K562 (cell line): Measurements from ENCODE around the gene SPINK4. TPM values are rescaled to one million over a fixed set of nuclear protein-coding genes. Genes with fewer than 3 reads are reported as not detected.

Experiments
- ATF2 ChIP-seq: sonication (generic); formaldehyde crosslinking; IDR thresholded peaks from 2 replicates; pipeline ENCODE4 v1.8.1; 2022; ENCODE audit warnings: missing genetic modification reagents
- BCLAF1 ChIP-seq, 2 experiments: fragments of 450-650 bp in 1 of 2; IDR thresholded peaks; 2 replicates each; pipeline ENCODE4 v1.6.1; 2011 to 2017; ENCODE audit warnings: low read depth in 2 of 2, antibody characterized with exemption in 1 of 2, borderline replicate concordance in 1 of 2, low read length in 1 of 2, mild to moderate bottlenecking in 1 of 2, mixed read lengths in 1 of 2; ENCODE audit not compliant: control insufficient read depth in 1 of 2
- CHD4 ChIP-seq: fragments of 200-600 bp; sonication (generic); IDR thresholded peaks from 3 replicates; pipeline ENCODE4 v1.6.1; 2012; ENCODE audit warnings: low read depth, mild to moderate bottlenecking, mixed read lengths, low read length, inconsistent platforms; ENCODE audit not compliant: insufficient read depth, insufficient replicate concordance, poor library complexity, severe bottlenecking
- CTBP1 ChIP-seq: fragments of 450-650 bp; IDR thresholded peaks from 2 replicates; pipeline ENCODE4 v1.6.1; 2016; ENCODE audit warnings: borderline replicate concordance
- FOXJ2 ChIP-seq: fragments of 200-800 bp; sonication (Bioruptor generic); IDR thresholded peaks from 2 replicates; pipeline ENCODE4 v1.6.1; 2016; ENCODE audit warnings: missing genetic modification characterization, missing compliant biosample characterization
- GMEB1 ChIP-seq: fragments of 250-450 bp; sonication (Bioruptor Pico); IDR thresholded peaks from 2 replicates; pipeline ENCODE4 v1.4.0; 2020; ENCODE audit warnings: mild to moderate bottlenecking
- HDAC8 ChIP-seq: fragments of 450-650 bp; IDR thresholded peaks from 2 replicates; pipeline ENCODE4 v1.6.1; 2016; ENCODE audit warnings: mild to moderate bottlenecking, missing genetic modification characterization, moderate library complexity, missing compliant biosample characterization
- L3MBTL2 ChIP-seq: fragments of 450-650 bp; IDR thresholded peaks from 2 replicates; pipeline ENCODE4 v1.6.1; 2016; ENCODE audit warnings: mild to moderate bottlenecking, moderate library complexity
- MCM3 ChIP-seq: fragments of 450-650 bp; IDR thresholded peaks from 2 replicates; pipeline ENCODE4 v1.6.1; 2016
- MNT ChIP-seq, 2 experiments: fragments of 450-650 bp; conservative IDR thresholded peaks; 2 replicates each; pipeline ENCODE4 v1.6.1; 2017; ENCODE audit warnings: mild to moderate bottlenecking in 2 of 2, moderate library complexity in 2 of 2
- NR2F6 ChIP-seq: fragments of 450-650 bp; formaldehyde crosslinking; IDR thresholded peaks from 2 replicates; pipeline ENCODE4 v1.4.0; 2020; ENCODE audit warnings: mild to moderate bottlenecking
- PTBP1 ChIP-seq: fragments of 200-400 bp; formaldehyde crosslinking; IDR thresholded peaks from 2 replicates; pipeline ENCODE4 v1.6.1; 2017; ENCODE audit warnings: low read depth, low read length
- SPI1 ChIP-seq: IDR thresholded peaks from 2 replicates; pipeline ENCODE4 v1.6.1; 2011; ENCODE audit warnings: low read depth, low read length, control low read depth, borderline replicate concordance
- SRF ChIP-seq, 2 experiments: fragments of 250-450, 450-650 bp in 1 of 2; sonication (Bioruptor Pico) in 1 of 2; sonication (generic) in 1 of 2; formaldehyde crosslinking; IDR thresholded peaks; 2 replicates each; pipeline versions ENCODE4 v1.5.0 to v1.5.1; 2020 to 2022; ENCODE audit warnings: mild to moderate bottlenecking in 1 of 2, missing genetic modification reagents in 1 of 2
- ZC3H4 ChIP-seq: sonication (generic); formaldehyde crosslinking; IDR thresholded peaks from 2 replicates; pipeline ENCODE4 v1.9.0; 2021; ENCODE audit warnings: missing genetic modification reagents, borderline replicate concordance
- ZNF347 ChIP-seq: fragments of 450-650 bp; formaldehyde crosslinking; IDR thresholded peaks from 2 replicates; pipeline ENCODE4 v1.4.0; 2020; ENCODE audit warnings: low read depth, mild to moderate bottlenecking, moderate library complexity
- ZNF449 ChIP-seq: fragments of 250-450 bp; sonication (Bioruptor Pico); IDR thresholded peaks from 2 replicates; pipeline ENCODE4 v1.8.0; 2022; ENCODE audit warnings: moderate library complexity, mild to moderate bottlenecking, inconsistent platforms
- polyA plus RNA-seq, 8 experiments: library from polyadenylated mRNA; depleted of rRNA in 4 of 8; stranded (reverse) in 5 of 8; unstranded in 3 of 8; fragments of >200 nt; fragmentation: Nextera tagmentation in 2 of 8; fragmentation: Illumina TruSeq in 1 of 8; extraction: Ambion mirVana in 2 of 8; extraction: Trizol in 1 of 8; gene quantifications; 2 replicates each; pipeline versions ENCODE4 v1.2.1 to v1.2.3, GENCODE V29; 2011 to 2014; ENCODE audit warnings: inconsistent platforms in 1 of 8, missing spikeins in 1 of 8
- total RNA-seq, 7 experiments: library from RNA; depleted of rRNA in 6 of 7; stranded (reverse); fragments of >200 nt in 6 of 7; fragmentation: Illumina TruSeq in 2 of 7; extraction: Trizol in 2 of 7; gene quantifications; 2 replicates each; pipeline versions ENCODE4 v1.2.1 to v1.2.3, GENCODE V29; 2011 to 2021; ENCODE audit warnings: low replicate concordance in 1 of 7

Gene SPINK4
- total and polyA plus RNA-seq, 9 of the 15 experiments (the other 6 are each of a cell fraction or from before 2014, with no cell fraction given): 0.74 to 5.5 (median 2.1) TPM; not detected in 2

- TF ChIP-seq ZNF449 (CRISPR knock-in tag): no peak
- TF ChIP-seq MCM3: no peak
- TF ChIP-seq HDAC8: no peak
- TF ChIP-seq ATF2 (CRISPR knock-in tag): no peak
- TF ChIP-seq MNT (conservative IDR thresholded peaks at IDR 0.05): peak in 1 of 2 experiments; percentile 46; a peak in 1 of 4 replicates
- TF ChIP-seq L3MBTL2: peak; percentile 56; the same call in 1 of the 2 replicates
- no peak for TF ChIP-seq BCLAF1 (IDR thresholded peaks at IDR 0.05; ENCODE audit: borderline replicate concordance in 1 of 2, control insufficient read depth in 1 of 2, low read depth in 2 of 2, low read length in 1 of 2)
- TF ChIP-seq ZNF347 (CRISPR knock-in tag): no peak
- no peak for TF ChIP-seq PTBP1
- TF ChIP-seq NR2F6 (CRISPR knock-in tag): no peak
- peak in 1 of 2 experiments; percentile 62; a peak in 1 of 4 replicates for TF ChIP-seq SRF (CRISPR knock-in tag; IDR thresholded peaks at IDR 0.05)
- no peak for TF ChIP-seq GMEB1 (CRISPR knock-in tag)
- TF ChIP-seq FOXJ2 (tag): peak; percentile 59; the same call in 1 of the 2 replicates
- TF ChIP-seq CTBP1: no peak
- TF ChIP-seq ZC3H4: no peak
- TF ChIP-seq SPI1: peak; percentile 80
- no peak for TF ChIP-seq CHD4
- TF ChIP-seq, all 486 proteins: peak for 9
Measured at GRCh38 chr9:33297432-33297831, 57.5 kb downstream of the SPINK4 start (continued).
